Tibial artery (tissue), 4 donors: Measurements from ENCODE around the gene BICDL2.

Experiments
- DNase-seq, 2 donors: peaks; one replicate each; pipeline ENCODE4 v3.0.0-alpha.2; 2019
- H3K27ac ChIP-seq, 2 donors: fragments of 200-600 bp; sonication (generic) in 1 of 2; 1 replicate in 1 of 2; 2 replicates in 1 of 2; pipeline ENCODE4 v1.5.1; 2018 to 2019; ENCODE audit warnings: mild to moderate bottlenecking in 1 of 2
- H3K27me3 ChIP-seq, 2 donors: fragments of 200-600 bp; sonication (generic) in 1 of 2; one replicate each; pipeline versions ENCODE4 v1.5.1 to v1.6.0; 2016 to 2019
- H3K36me3 ChIP-seq, 3 donors: fragments of 200-600 bp; sonication (generic) in 2 of 3; one replicate each; pipeline ENCODE4 v1.5.1; 2016 to 2019; ENCODE audit warnings: mild to moderate bottlenecking in 2 of 3
- H3K4me1 ChIP-seq, 4 donors: fragments of 200-600 bp; sonication (generic) in 2 of 4; 1 replicate in 3 of 4; 2 replicates in 1 of 4; pipeline ENCODE4 v1.5.1; 2016 to 2019
- H3K4me3 ChIP-seq, 2 donors: fragments of 200-600 bp; sonication (generic) in 1 of 2; 1 replicate in 1 of 2; 2 replicates in 1 of 2; pipeline ENCODE4 v1.5.1; 2018 to 2019; ENCODE audit warnings: mild to moderate bottlenecking in 2 of 2
- H3K9me3 ChIP-seq, 3 donors: fragments of 200-600 bp; sonication (generic) in 1 of 3; one replicate each; pipeline ENCODE4 v1.5.1; 2016 to 2019
- CTCF ChIP-seq, 2 experiments: fragments of 200-600 bp in 1 of 2; fragments of 450-650 bp in 1 of 2; IDR thresholded peaks; one replicate each; pipeline ENCODE4 v1.5.1; 2017 to 2019; ENCODE audit warnings: antibody characterized with exemption in 2 of 2, mild to moderate bottlenecking in 1 of 2, moderate library complexity in 1 of 2
- intact Hi-C: fragments of 100-400 bp; cut with DNase I; formaldehyde crosslinking; loops from one replicate; pipeline ENCODE4 v1.15.0; 2023; ENCODE audit warnings: low total_unique reads

Gene BICDL2

GRCh38 chr16:3012246-3012645 lies 24.5 kb downstream of the BICDL2 start:
- Histone ChIP-seq H3K9me3 (no peaks in the 10 kb centered on the region), H3K36me3 (no peaks in the 10 kb centered on the region), H3K27me3 (peaks cover 6 to 70% of the 10 kb centered on the region in 2 donors), H3K27ac (no peak overlapping the region), H3K4me1 (peaks cover 0 to 3% (median 0%) of the 10 kb centered on the region in 4 donors), H3K4me3 (no peak overlapping the region)
- no peak for TF ChIP-seq CTCF (IDR thresholded peaks at IDR 0.05)
- intact Hi-C loops: no loop called here
- DNase-seq: no peak

DNA sequence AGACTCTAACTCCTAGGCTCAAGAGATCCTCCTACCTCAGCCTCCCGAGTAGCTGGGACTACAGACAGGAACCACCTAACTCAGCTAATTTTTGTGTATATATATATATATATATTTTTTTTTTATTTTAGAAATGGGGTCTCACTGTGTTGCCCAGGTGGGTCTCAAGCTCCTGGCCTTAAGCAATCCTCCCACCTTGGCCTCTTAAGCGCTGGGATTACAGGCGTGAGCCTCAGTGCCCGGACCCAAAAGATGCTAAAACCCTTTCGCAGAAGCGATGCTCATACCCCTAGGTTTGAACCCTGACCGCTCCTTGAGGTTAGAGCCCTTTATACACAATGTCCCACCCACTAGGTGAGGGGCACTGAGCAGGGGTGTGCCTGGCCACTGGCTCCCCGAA lies 26.2 kb downstream of the BICDL2 start:
- H3K27me3 ChIP-seq: peaks cover 6 to 86% of the 10 kb centered on the region in 2 donors
- intact Hi-C loops: no loop called here
- no peaks in the 10 kb centered on the region for H3K9me3 ChIP-seq
- H3K4me1 ChIP-seq: peaks cover 0 to 3% (median 0%) of the 10 kb centered on the region in 4 donors
- TF ChIP-seq CTCF (IDR thresholded peaks at IDR 0.05): no peak
- H3K36me3 ChIP-seq: no peaks in the 10 kb centered on the region
- no peak for DNase-seq
- no peak overlapping the region for H3K27ac ChIP-seq
- no peak overlapping the region for H3K4me3 ChIP-seq

DNA sequence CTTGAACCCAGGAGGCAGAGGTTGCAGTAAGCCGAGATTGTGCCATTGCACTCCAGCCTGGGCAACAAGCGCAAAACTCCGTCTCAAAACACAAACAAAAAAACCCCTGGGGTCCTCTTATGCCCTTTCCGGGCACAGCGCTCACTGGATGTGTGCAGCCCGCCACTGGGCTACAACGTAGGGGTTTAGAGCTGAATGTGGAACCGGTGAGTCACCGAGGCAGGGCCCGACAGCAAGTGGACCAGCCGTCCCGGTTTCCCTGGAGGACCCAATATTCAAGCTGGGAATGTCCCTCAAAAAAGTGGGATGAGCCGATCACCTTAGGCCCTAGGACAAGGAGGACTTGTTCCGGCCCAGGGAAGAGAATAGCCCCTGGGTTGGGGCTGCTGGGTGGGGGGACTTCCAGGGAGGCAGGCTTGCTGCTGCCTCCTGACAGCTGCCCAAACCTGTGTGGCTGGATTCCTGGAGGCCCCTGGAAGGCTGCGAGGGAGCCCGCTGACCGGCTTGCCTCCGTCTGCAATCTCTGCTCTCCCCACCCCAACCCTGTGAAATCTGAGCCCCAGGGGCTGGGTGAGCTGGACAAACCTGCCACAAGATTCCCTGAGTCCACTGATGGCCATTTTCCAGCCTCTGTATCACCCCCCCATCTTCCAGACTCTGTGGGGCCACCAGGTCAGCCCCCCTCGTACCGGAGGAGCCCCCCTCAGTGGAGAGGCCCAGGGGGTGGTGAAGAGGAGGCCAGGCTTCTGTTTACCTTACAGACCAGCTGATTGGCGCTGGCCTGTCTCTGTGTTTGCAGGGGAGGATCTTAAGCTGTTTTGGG lies 27.0 kb downstream of the BICDL2 start:
- intact Hi-C loops: no loop called here
- DNase-seq: no peak
- Histone ChIP-seq H3K27me3 (peaks cover 6 to 90% of the 10 kb centered on the region in 2 donors), H3K9me3 (no peaks in the 10 kb centered on the region), H3K27ac (no peak overlapping the region), H3K4me1 (peaks cover 0 to 7% (median 3%) of the 10 kb centered on the region in 4 donors), H3K36me3 (no peaks in the 10 kb centered on the region), H3K4me3 (no peak overlapping the region)
- no peak for TF ChIP-seq CTCF (IDR thresholded peaks at IDR 0.05)

DNA sequence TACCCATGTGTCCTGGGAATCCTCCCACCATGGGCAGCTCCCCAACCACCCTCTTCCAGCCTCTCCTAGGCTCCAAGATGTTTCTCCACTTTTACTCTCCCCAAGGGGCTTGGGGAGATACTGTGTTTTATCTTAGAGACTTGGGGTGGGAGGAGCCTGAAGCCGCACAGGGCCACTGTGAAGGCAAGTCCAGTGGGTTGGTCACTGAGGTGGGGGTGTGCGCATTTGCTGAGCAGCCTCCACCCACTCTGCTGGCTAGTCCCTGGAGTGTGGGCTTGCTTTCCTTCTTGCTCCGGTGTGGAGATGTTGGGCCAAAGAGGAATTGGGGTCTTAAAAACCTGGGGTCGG lies 28.1 kb downstream of the BICDL2 start:
- Histone ChIP-seq H3K9me3 (no peaks in the 10 kb centered on the region), H3K27me3 (peaks cover 6 to 84% of the 10 kb centered on the region in 2 donors), H3K36me3 (no peaks in the 10 kb centered on the region), H3K27ac (no peak overlapping the region), H3K4me3 (no peak overlapping the region), H3K4me1 (peaks cover 0 to 9% (median 4%) of the 10 kb centered on the region in 4 donors)
- no peak for DNase-seq
- intact Hi-C loops: no loop called here
- TF ChIP-seq CTCF (IDR thresholded peaks at IDR 0.05): no peak

GRCh38 chr16:3007957-3008689 lies 28.6 kb downstream of the BICDL2 start:
- Histone ChIP-seq H3K4me1 (peaks cover 0 to 9% (median 4%) of the 10 kb centered on the region in 4 donors), H3K36me3 (no peaks in the 10 kb centered on the region), H3K27ac (no peak overlapping the region), H3K9me3 (no peaks in the 10 kb centered on the region), H3K27me3 (peaks cover 6 to 78% of the 10 kb centered on the region in 2 donors), H3K4me3 (no peak overlapping the region)
- intact Hi-C loops: no loop called here
- TF ChIP-seq CTCF (IDR thresholded peaks at IDR 0.05): no peak
- DNase-seq: no peak
